ENCODE measurements around the gene OSER1. TPM values are rescaled to one million over a fixed set of nuclear protein-coding genes. Genes with fewer than 3 reads are reported as not detected.

The OSER1 gene
- total and polyA plus RNA-seq, 9 of the 15 experiments (the other 6 are each of a cell fraction or from before 2014, with no cell fraction given), result 15.5 to 57.3 (median 19.9) TPM

- TF ChIP-seq CBFA2T3 (IDR thresholded peaks at IDR 0.05), result no peak
- peak; percentile 95 for TF ChIP-seq C11orf30 (IDR thresholded peaks at IDR 0.05; ENCODE audit: low read depth)
- no peak for TF ChIP-seq RBM39 (optimal IDR thresholded peaks at IDR 0.05; ENCODE audit: low read depth, low read length)
- TF ChIP-seq TAF1 (IDR thresholded peaks at IDR 0.05; ENCODE audit: control insufficient read depth, extremely low read depth, insufficient read depth, low read length, severe bottlenecking), result no peak
- TF ChIP-seq ZNF408 (CRISPR knock-in tag; IDR thresholded peaks at IDR 0.05; ENCODE audit: low read depth), result no peak
- TF ChIP-seq GATA2 (CRISPR knock-in tag; IDR thresholded peaks at IDR 0.05), result no peak
- TF ChIP-seq SREBF2 (CRISPR knock-in tag; IDR thresholded peaks at IDR 0.05), result no peak
- no peak for TF ChIP-seq NR3C1 (CRISPR knock-in tag; IDR thresholded peaks at IDR 0.05)
- no peak for TF ChIP-seq GATAD2A (IDR thresholded peaks at IDR 0.05)
- no peak for TF ChIP-seq ZNF140 (CRISPR knock-in tag; IDR thresholded peaks at IDR 0.05)
- no peak for TF ChIP-seq MXI1 (IDR thresholded peaks at IDR 0.05; ENCODE audit: low read depth, low read length)
- TF ChIP-seq, protein P1, sequence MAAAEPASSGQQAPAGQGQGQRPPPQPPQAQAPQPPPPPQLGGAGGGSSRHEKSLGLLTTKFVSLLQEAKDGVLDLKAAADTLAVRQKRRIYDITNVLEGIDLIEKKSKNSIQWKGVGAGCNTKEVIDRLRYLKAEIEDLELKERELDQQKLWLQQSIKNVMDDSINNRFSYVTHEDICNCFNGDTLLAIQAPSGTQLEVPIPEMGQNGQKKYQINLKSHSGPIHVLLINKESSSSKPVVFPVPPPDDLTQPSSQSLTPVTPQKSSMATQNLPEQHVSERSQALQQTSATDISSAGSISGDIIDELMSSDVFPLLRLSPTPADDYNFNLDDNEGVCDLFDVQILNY (CRISPR knock-in tag; IDR thresholded peaks at IDR 0.05), result no peak
- no peak for TF ChIP-seq TEAD2 (tag; IDR thresholded peaks at IDR 0.05)
- no peak for TF ChIP-seq SRSF1 (IDR thresholded peaks at IDR 0.05; ENCODE audit: low read depth, low read length)
- peak; percentile 92 for TF ChIP-seq MAFK (IDR thresholded peaks at IDR 0.05; ENCODE audit: low read length)
- peak; percentile 76 for TF ChIP-seq SMARCE1 (IDR thresholded peaks at IDR 0.05)
- TF ChIP-seq ZNF79 (CRISPR knock-in tag; IDR thresholded peaks at IDR 0.05; ENCODE audit: low read depth), result no peak
- TF ChIP-seq MAFF (IDR thresholded peaks at IDR 0.05; ENCODE audit: low read length), result peak; percentile 93
- TF ChIP-seq ASH1L (IDR thresholded peaks at IDR 0.05; ENCODE audit: borderline replicate concordance, low read depth, partially characterized antibody), result no peak
- TF ChIP-seq, protein P2, sequence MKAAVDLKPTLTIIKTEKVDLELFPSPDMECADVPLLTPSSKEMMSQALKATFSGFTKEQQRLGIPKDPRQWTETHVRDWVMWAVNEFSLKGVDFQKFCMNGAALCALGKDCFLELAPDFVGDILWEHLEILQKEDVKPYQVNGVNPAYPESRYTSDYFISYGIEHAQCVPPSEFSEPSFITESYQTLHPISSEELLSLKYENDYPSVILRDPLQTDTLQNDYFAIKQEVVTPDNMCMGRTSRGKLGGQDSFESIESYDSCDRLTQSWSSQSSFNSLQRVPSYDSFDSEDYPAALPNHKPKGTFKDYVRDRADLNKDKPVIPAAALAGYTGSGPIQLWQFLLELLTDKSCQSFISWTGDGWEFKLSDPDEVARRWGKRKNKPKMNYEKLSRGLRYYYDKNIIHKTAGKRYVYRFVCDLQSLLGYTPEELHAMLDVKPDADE (conservative IDR thresholded peaks at IDR 0.05; ENCODE audit: control insufficient read depth, low read depth, low read length), result no peak
- no peak for TF ChIP-seq ERF (CRISPR knock-in tag; IDR thresholded peaks at IDR 0.05)
- TF ChIP-seq NFIC (IDR thresholded peaks at IDR 0.05), result no peak
- no peak for TF ChIP-seq ZBTB2 (IDR thresholded peaks at IDR 0.05)
- no peak for TF ChIP-seq HOXB6 (CRISPR knock-in tag; IDR thresholded peaks at IDR 0.05; ENCODE audit: borderline replicate concordance)
- no peak for TF ChIP-seq KLF16 (IDR thresholded peaks at IDR 0.05)
- TF ChIP-seq STAT5B (CRISPR knock-in tag; IDR thresholded peaks at IDR 0.05), result no peak
These were observed 6.3 kb downstream of the OSER1 start (continued) for GRCh38 chr20:44204156-44204831.
